AG04450 (cell line): ENCODE data around the gene MCF2L. TPM values are rescaled to one million over a fixed set of nuclear protein-coding genes. Genes with fewer than 3 reads are reported as not detected.
"Not testable (repeated sequence)": the region's sequence is repeated elsewhere in the genome, so short reads cannot be mapped to it uniquely, and the experiment has no call there.

Experiments used
- CTCF ChIA-PET: fragments of 300-600, 350-600 bp; formaldehyde crosslinking; extraction: SDS; loops from one replicate; lab custom pipeline; 2022; ENCODE audit warnings: antibody characterized with exemption, inconsistent platforms; lab: Charles Lee
- POLR2A ChIA-PET: fragments of 350-600 bp; formaldehyde crosslinking; extraction: SDS; loops from one replicate; lab custom pipeline; 2021; ENCODE audit warnings: antibody characterized with exemption, inconsistent platforms; lab: Yijun Ruan, JAX
- DNase-seq: peaks from one replicate; pipeline ENCODE4 v3.0.0-alpha.2; 2011; ENCODE audit warnings: low read depth, low spot score
- H3K27ac ChIP-seq: one replicate; pipeline ENCODE4 v1.5.1; 2012; ENCODE audit warnings: low read depth, low read length, control low read depth
- H3K27me3 ChIP-seq: one replicate; pipeline ENCODE4 v1.6.0; 2012; ENCODE audit warnings: low read length; ENCODE audit not compliant: control insufficient read depth, insufficient read depth
- H3K4me3 ChIP-seq: 2 replicates; pipeline ENCODE4 v1.5.1; 2011; ENCODE audit warnings: mild to moderate bottlenecking, low read depth, low read length, control low read depth
- H3K9me3 ChIP-seq: 2 replicates; pipeline ENCODE4 v1.5.1; 2012; ENCODE audit warnings: low read length; ENCODE audit not compliant: control insufficient read depth, insufficient read depth
- CTCF ChIP-seq: IDR thresholded peaks from 2 replicates; pipeline ENCODE4 v1.5.1; 2011; ENCODE audit warnings: low read depth, low read length, control low read depth, inconsistent platforms
- polyA plus RNA-seq: library from polyadenylated mRNA; depleted of rRNA; stranded (reverse); fragments of >200 nt; gene quantifications from 2 replicates; pipeline ENCODE4 v1.2.3, GENCODE V29; 2011

Gene MCF2L
- polyA plus RNA-seq, 1 experiment, result 0.04 TPM

GRCh38 chr13:112938680-112939079 is 30.3 kb upstream of the MCF2L start:
- H3K9me3 ChIP-seq, result no peaks in the 10 kb centered on the region; the same call in 1 of the 2 replicates
- H3K4me3 ChIP-seq, result no peak overlapping the region
- POLR2A ChIA-PET, result no interaction called here
- H3K27ac ChIP-seq, result no peak overlapping the region
- TF ChIP-seq CTCF, result no peak
- no peak for DNase-seq
- H3K27me3 ChIP-seq, result peaks cover 17% of the 10 kb centered on the region
- CTCF ChIA-PET, result no interaction called here

DNA sequence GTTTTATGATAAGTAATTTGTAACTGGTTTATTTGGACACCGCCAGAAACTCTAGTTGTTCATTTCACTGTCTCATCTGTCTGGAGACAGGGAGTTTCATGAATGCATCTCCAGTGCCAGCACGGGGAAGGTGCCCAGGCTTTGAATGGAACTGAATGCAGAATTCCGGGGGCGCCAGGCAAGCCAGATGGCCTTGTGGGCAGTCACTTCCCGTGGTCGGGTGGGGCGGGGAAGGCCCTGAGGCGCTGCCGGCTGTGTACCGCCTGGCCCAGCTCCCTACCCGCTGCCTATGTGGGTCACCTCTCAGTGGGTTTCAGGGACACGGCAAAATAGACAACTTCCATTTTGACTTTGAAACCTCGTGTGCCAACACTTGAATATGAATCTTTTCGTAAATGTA is 28.8 kb upstream of the MCF2L start:
- ChIA-PET CTCF (no interaction called here), POLR2A (no interaction called here)
- H3K27ac ChIP-seq, result no peak overlapping the region

GRCh38 chr13:112941349-112941748 is 27.7 kb upstream of the MCF2L start:
- H3K27ac ChIP-seq, result no peak overlapping the region
- H3K27me3 ChIP-seq, result peaks cover 26% of the 10 kb centered on the region
- no peak overlapping the region for H3K4me3 ChIP-seq
- TF ChIP-seq CTCF, result no peak
- CTCF ChIA-PET, result no interaction called here
- DNase-seq, result no peak
- POLR2A ChIA-PET, result no interaction called here
- H3K9me3 ChIP-seq, result no peaks in the 10 kb centered on the region; the same call in 1 of the 2 replicates

More for the DNA sequence above, 28.8 kb upstream of the MCF2L start:
- peaks cover 23% of the 10 kb centered on the region for H3K27me3 ChIP-seq
- no peak for TF ChIP-seq CTCF
- no peaks in the 10 kb centered on the region; the same call in 1 of the 2 replicates for H3K9me3 ChIP-seq
- no peak for DNase-seq
- no peak overlapping the region for H3K4me3 ChIP-seq

- peaks cover 28% of the 10 kb centered on the region for H3K27me3 ChIP-seq
- POLR2A ChIA-PET, DNase-seq, H3K27ac ChIP-seq, H3K9me3 ChIP-seq, H3K4me3 ChIP-seq: not testable (repeated sequence)
- CTCF ChIA-PET, result interaction anchor here (0.6 to 1.6 kb wide), 2 partner anchors 9 to 328 kb away, joined by 5 to 9 read pairs; no protein-coding TSS in a partner anchor
Measured at GRCh38 chr13:112941765-112942164, 27.2 kb upstream of the MCF2L start.

GRCh38 chr13:112942689-112943308 is 26.2 kb upstream of the MCF2L start:
- ChIA-PET CTCF (interaction anchor here (0.7 to 1.6 kb wide), 12 partner anchors 10 to 451 kb away, joined by 3 to 9 read pairs (median 4); no protein-coding TSS in a partner anchor), POLR2A (no interaction called here)
- Histone ChIP-seq H3K27ac (no peak overlapping the region), H3K27me3 (peaks cover 34% of the 10 kb centered on the region), H3K9me3 (no peaks in the 10 kb centered on the region; the same call in 1 of the 2 replicates), H3K4me3 (peak overlapping the region; percentile 54)
- TF ChIP-seq CTCF, result peak; percentile 98
- peak; percentile 76 for DNase-seq
